Measurements from ENCODE around the gene PLOD2.

GRCh38 chr3:146111337-146111736 lies 49.6 kb downstream of the PLOD2 start:
- TF ChIP-seq POLR2A (IDR thresholded peaks at IDR 0.05) (no peak), EP300 (IDR thresholded peaks at IDR 0.05) (no peak)
- TF ChIP-seq, protein P1, sequence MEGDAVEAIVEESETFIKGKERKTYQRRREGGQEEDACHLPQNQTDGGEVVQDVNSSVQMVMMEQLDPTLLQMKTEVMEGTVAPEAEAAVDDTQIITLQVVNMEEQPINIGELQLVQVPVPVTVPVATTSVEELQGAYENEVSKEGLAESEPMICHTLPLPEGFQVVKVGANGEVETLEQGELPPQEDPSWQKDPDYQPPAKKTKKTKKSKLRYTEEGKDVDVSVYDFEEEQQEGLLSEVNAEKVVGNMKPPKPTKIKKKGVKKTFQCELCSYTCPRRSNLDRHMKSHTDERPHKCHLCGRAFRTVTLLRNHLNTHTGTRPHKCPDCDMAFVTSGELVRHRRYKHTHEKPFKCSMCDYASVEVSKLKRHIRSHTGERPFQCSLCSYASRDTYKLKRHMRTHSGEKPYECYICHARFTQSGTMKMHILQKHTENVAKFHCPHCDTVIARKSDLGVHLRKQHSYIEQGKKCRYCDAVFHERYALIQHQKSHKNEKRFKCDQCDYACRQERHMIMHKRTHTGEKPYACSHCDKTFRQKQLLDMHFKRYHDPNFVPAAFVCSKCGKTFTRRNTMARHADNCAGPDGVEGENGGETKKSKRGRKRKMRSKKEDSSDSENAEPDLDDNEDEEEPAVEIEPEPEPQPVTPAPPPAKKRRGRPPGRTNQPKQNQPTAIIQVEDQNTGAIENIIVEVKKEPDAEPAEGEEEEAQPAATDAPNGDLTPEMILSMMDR (IDR thresholded peaks at IDR 0.05): no peak
